GM19099 (cell line): Measurements from ENCODE around the gene OR10A4.

Experiments
- POLR2A ChIP-seq: IDR thresholded peaks from 3 replicates; pipeline ENCODE4 v1.6.1; 2011; ENCODE audit warnings: low read depth; ENCODE audit not compliant: insufficient read length; ENCODE audit errors: extremely low read depth

OR10A4 gene, protein sequence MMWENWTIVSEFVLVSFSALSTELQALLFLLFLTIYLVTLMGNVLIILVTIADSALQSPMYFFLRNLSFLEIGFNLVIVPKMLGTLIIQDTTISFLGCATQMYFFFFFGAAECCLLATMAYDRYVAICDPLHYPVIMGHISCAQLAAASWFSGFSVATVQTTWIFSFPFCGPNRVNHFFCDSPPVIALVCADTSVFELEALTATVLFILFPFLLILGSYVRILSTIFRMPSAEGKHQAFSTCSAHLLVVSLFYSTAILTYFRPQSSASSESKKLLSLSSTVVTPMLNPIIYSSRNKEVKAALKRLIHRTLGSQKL

DNA sequence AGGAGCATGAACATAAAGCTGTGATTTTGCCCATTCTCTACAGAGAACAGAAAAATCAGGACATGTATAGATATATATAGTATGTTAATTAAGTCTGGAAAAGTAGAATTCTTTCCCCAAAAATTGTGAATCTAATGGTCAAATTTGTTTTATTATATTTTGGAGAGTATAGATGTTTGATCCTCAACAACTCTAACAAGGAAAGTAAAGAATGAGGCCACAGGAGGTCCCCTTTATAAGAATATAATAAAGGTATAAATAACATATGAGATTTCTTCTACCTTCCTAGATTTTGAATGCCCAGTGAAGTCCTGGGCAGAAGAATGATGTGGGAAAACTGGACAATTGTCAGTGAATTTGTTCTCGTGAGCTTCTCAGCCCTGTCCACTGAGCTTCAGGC, at the start of gene OR10A4:
TSS of gene OR10A4 (plus strand) at position 301 of the 400 bp plus-strand sequence. CDS start at position 324, 23 bp downstream.
- TF ChIP-seq POLR2A = no peak

DNA sequence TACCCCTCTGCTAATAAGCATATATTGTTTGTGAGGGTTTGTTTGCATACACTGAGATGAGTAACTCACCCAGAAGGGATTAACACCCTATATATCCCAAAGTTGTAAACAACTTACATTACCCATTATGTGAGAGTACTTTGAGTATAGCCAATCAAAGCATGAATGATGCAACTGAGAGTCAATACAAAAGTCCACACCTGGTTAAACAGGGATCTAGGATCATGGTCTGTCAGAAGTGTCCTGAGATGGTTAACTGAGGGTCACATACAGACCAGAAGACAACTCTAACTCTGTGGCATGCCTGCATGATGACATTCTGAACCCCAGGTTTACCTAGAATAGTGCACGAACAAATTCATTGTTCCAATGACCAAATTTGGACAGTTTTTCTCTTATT, 48.3 kb upstream of the OR10A4 start:
- TF ChIP-seq POLR2A = no peak

DNA sequence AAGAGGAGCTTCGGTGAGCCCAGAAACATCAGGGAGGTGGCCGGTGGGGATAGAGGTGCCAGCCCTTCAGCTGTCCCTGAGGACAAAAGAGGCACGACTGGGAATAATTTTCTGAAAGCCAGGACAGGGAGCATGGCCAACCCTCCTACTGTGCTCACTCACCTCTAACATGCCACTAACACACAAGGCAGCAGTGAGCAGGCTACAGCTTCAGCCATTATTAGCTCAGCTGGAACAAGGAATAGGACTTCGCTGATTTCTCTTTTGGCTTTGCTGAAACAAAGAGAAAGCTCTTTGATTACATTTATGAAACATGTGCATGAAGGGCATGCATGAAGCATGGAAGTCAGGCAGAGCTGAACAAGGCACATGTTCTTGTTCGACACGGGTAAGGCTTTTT, 43.1 kb upstream of the OR10A4 start:
- TF ChIP-seq POLR2A = no peak

DNA sequence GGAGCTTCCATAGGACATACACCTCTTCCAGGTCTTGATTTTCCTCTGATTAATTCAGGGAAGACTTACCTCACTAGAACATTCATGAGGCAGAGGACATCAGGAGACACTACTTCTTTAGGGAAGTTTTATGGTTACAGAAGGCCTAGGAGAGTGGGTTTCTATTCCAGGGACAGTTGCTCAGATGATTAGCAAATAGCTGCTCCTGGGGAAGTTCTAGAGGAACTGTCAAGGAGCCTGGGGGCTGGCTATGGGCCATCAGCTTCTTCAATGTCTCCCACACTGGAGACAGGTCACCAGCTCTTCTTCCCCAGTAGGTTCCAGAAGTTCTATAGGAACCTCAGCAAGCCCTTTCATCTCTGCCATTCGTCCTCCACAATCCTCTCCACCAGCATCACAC, 42.4 kb upstream of the OR10A4 start:
- TF ChIP-seq POLR2A = no peak

DNA sequence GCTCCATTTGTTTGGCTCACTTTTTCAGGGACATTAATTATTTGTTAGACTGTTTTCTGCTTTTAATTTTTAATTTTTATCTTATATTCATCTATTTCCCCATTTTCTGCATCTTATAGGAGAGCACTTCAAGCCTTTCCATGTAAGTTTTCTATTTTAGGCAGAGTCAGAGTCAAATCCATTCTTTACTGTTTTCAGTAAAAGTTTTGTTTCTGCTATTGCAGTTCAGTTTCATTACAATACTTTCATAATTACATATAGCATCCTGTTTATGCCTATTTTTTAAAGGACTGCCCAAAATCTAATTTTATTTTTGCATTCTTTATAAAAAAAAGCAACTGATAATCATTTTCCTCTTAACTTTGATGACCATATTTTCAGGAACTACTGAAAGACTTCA, 34.7 kb upstream of the OR10A4 start:
- TF ChIP-seq POLR2A = no peak

DNA sequence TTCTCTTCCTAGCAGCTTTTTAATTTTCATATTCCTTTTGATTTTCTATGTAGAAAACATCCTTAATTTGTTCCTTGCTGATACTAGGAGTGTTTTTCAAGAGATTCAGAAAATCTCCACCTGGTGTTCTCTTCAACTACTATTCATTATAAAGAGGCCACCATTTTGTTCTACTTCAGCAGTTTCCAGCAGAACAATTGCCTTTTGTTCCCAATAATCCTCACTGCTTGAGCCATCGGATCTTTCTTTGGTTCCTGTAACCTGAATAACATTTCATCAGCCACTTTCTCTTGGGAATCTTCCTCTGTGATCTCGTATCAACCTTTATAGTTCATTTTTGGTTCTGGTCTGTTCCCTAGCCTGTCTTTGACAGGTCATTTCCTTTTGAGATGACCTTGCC, 32.8 kb upstream of the OR10A4 start:
- no peak for TF ChIP-seq POLR2A

DNA sequence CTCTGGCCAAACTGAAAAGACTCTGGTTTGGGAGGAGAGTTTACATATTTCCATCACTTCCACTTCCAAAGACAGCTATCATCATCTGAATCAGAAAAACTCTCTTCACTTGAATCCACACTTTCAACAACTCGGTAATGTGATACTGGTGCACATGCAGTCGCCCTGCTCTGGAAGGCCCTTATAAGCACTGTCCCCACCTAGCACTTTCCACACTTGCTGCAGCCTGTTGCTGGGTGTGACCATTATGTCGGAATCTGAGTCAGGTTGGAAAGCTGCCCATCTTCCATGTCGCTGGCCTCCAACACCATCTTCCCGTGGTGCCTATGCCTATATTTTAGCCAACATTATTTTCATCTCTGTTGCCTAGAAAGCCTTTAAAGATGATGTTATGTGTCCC, 32.1 kb upstream of the OR10A4 start:
- no peak for TF ChIP-seq POLR2A

DNA sequence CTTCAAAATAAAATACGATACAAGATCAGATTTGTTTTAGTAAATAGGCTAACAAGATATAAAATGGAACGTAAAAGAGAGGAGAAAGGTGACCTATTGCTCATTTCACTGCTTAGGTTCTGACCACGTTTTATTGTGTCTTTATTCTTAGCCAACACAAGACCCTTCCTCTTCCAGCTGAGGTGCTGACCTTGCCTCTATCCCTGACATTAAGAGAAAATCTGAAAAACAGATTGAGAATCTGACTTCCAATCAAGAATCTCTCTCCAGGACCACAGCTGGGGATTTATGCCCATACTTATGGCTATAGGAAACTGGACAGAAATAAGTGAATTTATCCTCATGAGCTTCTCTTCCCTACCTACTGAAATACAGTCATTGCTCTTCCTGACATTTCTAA, 31.0 kb upstream of the OR10A4 start, which contains the start of gene OR10A5:
TSS of gene OR10A5 (plus strand) at position 301 of the 400 bp plus-strand sequence. CDS start at position 301, 0 bp downstream.
- TF ChIP-seq POLR2A = no peak

DNA sequence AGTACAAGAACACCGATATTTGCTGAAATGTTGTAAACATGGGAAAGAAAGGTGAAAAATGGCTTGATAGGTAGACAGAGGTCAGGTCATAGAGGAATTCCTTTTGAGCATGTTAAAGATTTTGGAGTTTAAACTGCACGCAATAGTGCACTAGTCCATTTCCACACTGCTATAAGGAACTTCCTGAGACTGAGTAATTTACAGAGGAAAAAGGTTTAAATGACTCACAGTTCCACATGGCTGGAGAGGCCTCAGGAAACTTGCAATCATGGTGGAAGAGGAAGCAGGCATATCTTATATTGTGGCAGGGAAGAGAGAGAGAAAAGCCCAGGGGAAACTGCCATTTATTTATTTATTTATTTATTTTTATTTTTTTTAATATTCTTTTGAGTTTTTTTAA, 25.9 kb upstream of the OR10A4 start:
- no peak for TF ChIP-seq POLR2A

DNA sequence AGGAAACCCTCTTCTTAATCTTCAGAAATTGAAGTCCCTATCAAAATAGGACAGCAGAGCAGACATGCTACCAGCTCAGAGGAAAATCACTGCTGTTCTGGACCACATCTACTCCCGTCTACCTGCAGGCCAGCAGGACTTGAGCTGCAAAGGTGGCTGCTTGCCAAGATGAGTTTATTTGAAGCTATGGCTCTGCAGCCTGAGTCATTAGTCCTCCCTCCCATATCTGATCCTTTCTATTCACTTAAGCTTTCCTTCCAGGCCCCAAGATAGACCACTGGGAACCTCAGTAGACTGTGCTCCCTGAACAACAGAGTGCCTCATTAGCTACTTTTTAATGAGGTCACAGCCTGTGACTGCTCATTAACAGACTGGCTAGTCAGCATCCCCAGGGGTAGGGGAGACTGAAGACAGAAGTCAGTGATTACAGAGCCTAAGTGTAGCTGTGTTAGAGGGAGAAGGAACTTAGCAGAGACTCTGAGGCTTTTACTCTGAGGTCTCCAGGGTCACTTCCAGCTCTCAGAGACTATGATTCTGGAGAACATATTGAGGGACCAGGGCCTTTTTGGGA, 20.4 kb upstream of the OR10A4 start:
- no peak for TF ChIP-seq POLR2A

DNA sequence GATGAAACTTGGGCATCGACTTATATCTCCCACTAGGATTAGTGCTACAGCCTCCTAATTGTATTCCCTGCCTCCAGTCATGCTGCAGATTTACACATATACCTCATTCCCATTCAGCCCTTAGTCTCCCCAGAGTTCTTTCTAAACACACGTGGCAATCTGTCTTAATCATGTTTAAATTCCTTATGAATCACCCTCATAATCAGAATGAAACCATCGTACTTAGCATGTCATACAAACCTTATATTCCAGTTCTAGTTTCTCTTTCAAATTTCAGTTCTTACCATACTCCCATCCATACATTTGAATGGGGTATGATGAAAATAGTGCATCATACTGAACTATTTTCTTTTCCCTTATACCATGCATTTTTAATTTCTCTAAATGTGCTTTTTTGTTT, 19.6 kb upstream of the OR10A4 start:
- no peak for TF ChIP-seq POLR2A

DNA sequence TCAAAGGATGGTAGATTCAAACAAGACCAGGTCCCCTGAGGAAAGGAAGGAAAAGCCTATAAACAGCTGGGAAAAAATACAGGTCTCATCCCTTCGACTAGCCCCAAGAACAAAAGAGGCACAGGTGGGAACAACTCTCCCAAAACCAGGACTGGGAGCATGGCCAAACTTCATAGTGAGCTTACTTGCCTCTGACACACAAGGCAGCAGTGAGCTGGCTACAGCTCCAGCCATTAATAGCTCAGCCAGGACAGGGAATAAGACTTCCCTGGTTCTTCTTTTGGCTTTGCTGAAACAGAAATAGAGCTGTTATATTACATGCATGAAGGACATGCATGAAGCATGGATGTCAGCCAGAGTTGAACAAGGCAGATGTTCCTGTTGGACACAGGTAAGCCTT, 13.5 kb upstream of the OR10A4 start, which contains the start of gene OR10A2:
TSS of gene OR10A2 (plus strand) at position 97 of the 400 bp plus-strand sequence. CDS start 6,698 bp downstream, outside the sequence.
- TF ChIP-seq POLR2A = no peak

DNA sequence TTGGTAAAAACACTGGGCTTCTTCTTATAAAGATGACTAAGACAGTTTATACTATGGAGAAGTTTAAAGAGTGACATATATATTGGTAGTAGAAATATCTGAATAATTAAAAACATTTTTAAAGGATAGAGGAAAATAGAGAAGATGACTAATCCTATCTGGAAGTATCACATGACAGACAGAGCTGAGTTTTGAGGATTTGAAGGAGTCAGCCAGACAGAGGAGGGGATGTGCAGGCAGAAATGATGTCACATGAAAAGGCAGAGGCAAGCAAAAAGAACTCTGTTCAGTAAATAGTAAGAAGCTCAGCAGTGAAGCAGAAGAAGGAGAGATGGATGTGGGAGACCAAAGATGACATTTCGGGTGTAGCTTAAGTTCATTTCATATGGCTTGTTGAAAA, 12.0 kb upstream of the OR10A4 start:
- no peak for TF ChIP-seq POLR2A

DNA sequence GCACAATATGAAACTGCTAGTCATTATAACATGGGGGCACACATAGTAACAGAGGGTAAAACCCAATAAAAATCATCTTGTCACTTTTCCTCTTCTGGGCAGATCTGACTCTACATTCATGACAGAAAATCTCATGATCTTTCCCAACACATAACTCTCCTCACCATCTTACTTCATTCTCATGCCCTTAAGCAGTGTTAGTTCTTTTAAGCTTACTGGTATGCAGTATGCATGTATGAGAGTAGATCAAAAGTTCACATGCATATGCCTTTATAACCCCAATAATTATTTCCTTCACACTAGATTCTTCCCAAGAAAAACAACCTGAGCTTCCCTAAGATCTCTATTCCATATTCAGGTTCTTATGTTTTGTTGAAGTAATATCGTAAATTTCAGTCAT, 5.1 kb upstream of the OR10A4 start:
- TF ChIP-seq POLR2A = no peak

DNA sequence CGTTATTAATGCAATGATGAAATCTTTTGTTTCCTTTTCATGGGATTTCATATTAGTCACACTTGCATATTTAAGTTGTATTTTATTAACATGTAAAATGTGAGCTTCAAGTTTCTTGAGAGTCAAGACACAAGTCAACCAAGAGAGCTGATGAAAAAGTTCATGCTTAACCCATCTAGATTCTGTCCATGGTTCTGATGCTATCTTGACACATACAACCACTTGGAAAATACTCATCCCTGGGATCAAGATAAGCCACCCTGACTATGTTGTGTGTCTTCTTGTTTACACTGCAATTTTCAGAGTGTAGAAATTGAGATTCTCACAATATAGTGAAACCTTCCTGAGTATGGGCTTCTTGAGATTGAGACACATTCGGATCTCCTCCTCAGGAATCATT, 664 bp upstream of the OR10A4 start:
- TF ChIP-seq POLR2A = no peak

DNA sequence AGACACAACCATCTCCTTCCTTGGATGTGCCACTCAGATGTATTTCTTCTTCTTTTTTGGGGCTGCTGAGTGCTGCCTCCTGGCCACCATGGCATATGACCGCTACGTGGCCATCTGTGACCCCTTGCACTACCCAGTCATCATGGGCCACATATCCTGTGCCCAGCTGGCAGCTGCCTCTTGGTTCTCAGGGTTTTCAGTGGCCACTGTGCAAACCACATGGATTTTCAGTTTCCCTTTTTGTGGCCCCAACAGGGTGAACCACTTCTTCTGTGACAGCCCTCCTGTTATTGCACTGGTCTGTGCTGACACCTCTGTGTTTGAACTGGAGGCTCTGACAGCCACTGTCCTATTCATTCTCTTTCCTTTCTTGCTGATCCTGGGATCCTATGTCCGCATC, 489 bp downstream of the OR10A4 start:
- no peak for TF ChIP-seq POLR2A
